Muscle of back (tissue), 13 donors: Measurements from ENCODE around the gene SERPINA5. TPM values are rescaled to one million over a fixed set of nuclear protein-coding genes. Genes with fewer than 3 reads are reported as not detected.

Experiments used
- DNase-seq, 3 donors: peaks; one replicate each; pipeline versions ENCODE4 v3.0.0 to v3.0.0-alpha.2; 2013
- long read RNA-seq, 9 donors: transcript quantifications; one replicate each; lab custom pipeline, GENCODE V29; 2026
- polyA plus RNA-seq, 10 donors: library from polyadenylated mRNA; unstranded; fragments of 120-200 nt; gene quantifications; one replicate each; pipeline ENCODE4 v1.2.1, GENCODE V29; 2013; ENCODE audit not compliant: insufficient read length in 10 of 10

The SERPINA5 gene
- polyA plus RNA-seq = under 1 TPM in 7 of 10 donors, not detected in 3; 0.08 to 0.55 (median 0.15) TPM
- long read RNA-seq, donor 1 = 0 reads
- long read RNA-seq, donor 2 = 0 reads
- long read RNA-seq, donor 3 = 0 reads
- long read RNA-seq, donor 4 = 0 reads
- long read RNA-seq, donor 5, partial matches to known transcripts = 0 of 1 reads
- long read RNA-seq, donor 5, other reads (novel, unspliced or antisense) = 0 of 1 reads
- long read RNA-seq, donor 6 = 0 reads
- long read RNA-seq, donor 7 = 0 reads
- long read RNA-seq, donor 8 = 0 reads
- long read RNA-seq, donor 9 = 0 reads

- peak in 1 of 3 donors; percentile 35 for DNase-seq
These were observed at the start of gene SERPINA5 for GRCh38 chr14:94581127-94581999. TSS of gene SERPINA5 (plus strand) at chr14:94581426. CDS start at chr14:94587363, 5,937 bp downstream.

- no peak for DNase-seq
These were observed 48.8 kb upstream of the SERPINA5 start for GRCh38 chr14:94532447-94532846.

- no peak for DNase-seq
These were observed 45.7 kb upstream of the SERPINA5 start for GRCh38 chr14:94535506-94535905.

GRCh38 chr14:94536836-94537235 lies 44.4 kb upstream of the SERPINA5 start:
- no peak for DNase-seq

GRCh38 chr14:94538070-94538740 lies 43.0 kb upstream of the SERPINA5 start:
- DNase-seq = no peak

GRCh38 chr14:94539181-94539580 lies 42.0 kb upstream of the SERPINA5 start:
- no peak for DNase-seq

GRCh38 chr14:94540031-94540794 lies 41.0 kb upstream of the SERPINA5 start:
- peak in 1 of 3 donors; percentile 8 for DNase-seq

- no peak for DNase-seq
These were observed 39.8 kb upstream of the SERPINA5 start for GRCh38 chr14:94541234-94541975.

- DNase-seq = peak in 1 of 3 donors; percentile 13
These were observed 39.0 kb upstream of the SERPINA5 start for GRCh38 chr14:94542111-94542810.

- no peak for DNase-seq
These were observed 38.3 kb upstream of the SERPINA5 start for GRCh38 chr14:94542811-94543440.

- DNase-seq = no peak
These were observed 37.6 kb upstream of the SERPINA5 start for GRCh38 chr14:94543449-94544124.

GRCh38 chr14:94544726-94545125 lies 36.5 kb upstream of the SERPINA5 start:
- no peak for DNase-seq

GRCh38 chr14:94545131-94545841 lies 35.9 kb upstream of the SERPINA5 start:
- DNase-seq = no peak

- DNase-seq = no peak
These were observed 34.0 kb upstream of the SERPINA5 start for GRCh38 chr14:94547151-94547680.

GRCh38 chr14:94547726-94548125 lies 33.5 kb upstream of the SERPINA5 start:
- no peak for DNase-seq

GRCh38 chr14:94548131-94548998 lies 32.9 kb upstream of the SERPINA5 start:
- no peak for DNase-seq
